Stomach (tissue), 4 donors: Measurements from ENCODE around the gene CBX2.

Source experiments
- POLR2A ChIP-seq, 4 donors: fragments of 450-650 bp; IDR thresholded peaks; one replicate each; pipeline ENCODE4 v1.6.1; 2016; ENCODE audit warnings: antibody characterized with exemption in 4 of 4, control low read depth in 2 of 4, mild to moderate bottlenecking in 1 of 4, moderate library complexity in 1 of 4
- POLR2AphosphoS5 ChIP-seq, 3 donors: sonication (generic); formaldehyde crosslinking; IDR thresholded peaks; one replicate each; pipeline ENCODE4 v1.6.1; 2016; ENCODE audit warnings: antibody characterized with exemption in 3 of 3
- TF ChIP-seq, protein P1 (sequence below), 7 experiments: fragments of 450-650 bp in 4 of 7; fragments of 200-600 bp in 3 of 7; sonication (generic) in 3 of 7; IDR thresholded peaks; one replicate each; pipeline ENCODE4 v1.5.1; 2016 to 2019; ENCODE audit warnings: antibody characterized with exemption in 7 of 7, control low read depth in 2 of 7, mild to moderate bottlenecking in 1 of 7

DNA sequence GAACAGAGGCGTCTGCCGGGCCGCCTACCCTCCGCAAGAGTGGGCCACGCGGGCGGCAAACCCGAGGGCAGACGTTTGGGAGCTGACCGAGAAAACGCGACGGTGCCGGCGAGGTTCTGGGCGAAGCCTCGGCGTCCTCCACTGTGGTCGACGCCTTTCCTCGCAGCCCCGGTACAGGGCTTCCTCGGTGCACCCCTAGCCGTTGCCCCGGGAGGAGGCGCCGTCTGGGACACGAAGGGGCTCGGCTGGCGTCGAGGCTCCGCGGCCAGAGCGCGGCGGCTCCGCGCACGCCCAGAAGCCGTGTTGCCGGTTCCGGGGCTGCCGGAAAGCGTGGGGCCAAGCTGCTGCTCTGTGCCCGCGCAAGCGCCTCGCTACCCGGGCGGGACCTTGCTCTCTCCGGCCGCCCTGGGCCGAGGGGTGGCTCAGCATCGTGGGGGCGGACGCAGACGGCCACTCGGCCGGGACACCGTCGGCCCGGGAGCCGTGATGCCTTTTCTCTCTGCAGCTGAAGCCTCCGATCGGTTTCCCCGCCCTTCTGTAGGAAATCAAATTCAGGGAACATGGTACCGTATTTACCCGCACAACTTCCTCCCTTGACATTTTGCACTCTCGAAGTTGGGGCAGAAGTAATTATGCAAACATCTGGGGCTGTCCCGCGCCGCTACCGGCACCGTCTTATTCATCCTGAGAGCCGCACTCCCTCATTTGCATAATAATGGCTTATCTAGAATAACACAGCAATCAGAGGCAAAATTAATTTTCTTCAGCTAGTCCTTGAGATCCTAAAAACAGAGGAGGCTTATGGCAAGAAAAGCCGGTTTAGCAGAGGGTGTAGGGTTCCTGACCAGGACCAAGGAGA is 26.3 kb downstream of the CBX2 start:
- TF ChIP-seq, protein P1, sequence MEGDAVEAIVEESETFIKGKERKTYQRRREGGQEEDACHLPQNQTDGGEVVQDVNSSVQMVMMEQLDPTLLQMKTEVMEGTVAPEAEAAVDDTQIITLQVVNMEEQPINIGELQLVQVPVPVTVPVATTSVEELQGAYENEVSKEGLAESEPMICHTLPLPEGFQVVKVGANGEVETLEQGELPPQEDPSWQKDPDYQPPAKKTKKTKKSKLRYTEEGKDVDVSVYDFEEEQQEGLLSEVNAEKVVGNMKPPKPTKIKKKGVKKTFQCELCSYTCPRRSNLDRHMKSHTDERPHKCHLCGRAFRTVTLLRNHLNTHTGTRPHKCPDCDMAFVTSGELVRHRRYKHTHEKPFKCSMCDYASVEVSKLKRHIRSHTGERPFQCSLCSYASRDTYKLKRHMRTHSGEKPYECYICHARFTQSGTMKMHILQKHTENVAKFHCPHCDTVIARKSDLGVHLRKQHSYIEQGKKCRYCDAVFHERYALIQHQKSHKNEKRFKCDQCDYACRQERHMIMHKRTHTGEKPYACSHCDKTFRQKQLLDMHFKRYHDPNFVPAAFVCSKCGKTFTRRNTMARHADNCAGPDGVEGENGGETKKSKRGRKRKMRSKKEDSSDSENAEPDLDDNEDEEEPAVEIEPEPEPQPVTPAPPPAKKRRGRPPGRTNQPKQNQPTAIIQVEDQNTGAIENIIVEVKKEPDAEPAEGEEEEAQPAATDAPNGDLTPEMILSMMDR (IDR thresholded peaks at IDR 0.05): no peak
- TF ChIP-seq POLR2AphosphoS5 (IDR thresholded peaks at IDR 0.05) (no peak), POLR2A (IDR thresholded peaks at IDR 0.05) (no peak)
